ENCODE results near the gene MMRN2.
"Not testable (repeated sequence)": the region's sequence is repeated elsewhere in the genome, so short reads cannot be mapped to it uniquely, and the experiment has no call there.

Gene MMRN2

DNA sequence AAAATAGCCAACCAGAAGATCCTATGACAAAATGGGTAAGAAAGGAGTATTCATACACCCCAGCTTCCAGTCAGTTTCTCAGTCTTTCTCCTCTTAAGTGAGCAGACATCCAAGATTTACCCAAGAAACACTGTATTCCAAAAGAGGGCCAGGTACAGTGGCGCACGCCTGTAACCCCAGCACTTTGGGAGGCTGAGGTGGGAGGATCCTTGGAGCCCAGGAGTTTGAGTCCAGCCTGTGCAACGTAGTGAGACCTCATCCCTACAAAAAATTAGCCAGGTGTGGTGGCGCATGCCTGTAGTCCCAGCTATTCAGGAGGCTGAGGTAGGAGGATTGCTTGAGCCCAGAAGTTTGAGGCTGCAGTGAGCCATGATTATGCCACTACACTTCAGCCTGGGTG, 9.6 kb downstream of the MMRN2 start:
- H3K9me3 ChIP-seq (ENCODE audit: control insufficient read depth, low read length); H3K27me3 ChIP-seq (replicated peaks; ENCODE audit: control insufficient read depth, insufficient read depth, low read length, poor library complexity, severe bottlenecking); H3K36me3 ChIP-seq (ENCODE audit: control insufficient read depth, insufficient read depth, low read length); H3K4me3 ChIP-seq (ENCODE audit: insufficient read depth, low read depth, low read length, poor library complexity, severe bottlenecking); DNase-seq; H3K27ac ChIP-seq (ENCODE audit: insufficient read depth, low read length, poor library complexity, severe bottlenecking): not testable (repeated sequence)
- peaks cover 17% of the 10 kb centered on the region for H3K4me1 ChIP-seq (ENCODE audit: control insufficient read depth, insufficient read depth, low read length, poor library complexity, severe bottlenecking)

DNA sequence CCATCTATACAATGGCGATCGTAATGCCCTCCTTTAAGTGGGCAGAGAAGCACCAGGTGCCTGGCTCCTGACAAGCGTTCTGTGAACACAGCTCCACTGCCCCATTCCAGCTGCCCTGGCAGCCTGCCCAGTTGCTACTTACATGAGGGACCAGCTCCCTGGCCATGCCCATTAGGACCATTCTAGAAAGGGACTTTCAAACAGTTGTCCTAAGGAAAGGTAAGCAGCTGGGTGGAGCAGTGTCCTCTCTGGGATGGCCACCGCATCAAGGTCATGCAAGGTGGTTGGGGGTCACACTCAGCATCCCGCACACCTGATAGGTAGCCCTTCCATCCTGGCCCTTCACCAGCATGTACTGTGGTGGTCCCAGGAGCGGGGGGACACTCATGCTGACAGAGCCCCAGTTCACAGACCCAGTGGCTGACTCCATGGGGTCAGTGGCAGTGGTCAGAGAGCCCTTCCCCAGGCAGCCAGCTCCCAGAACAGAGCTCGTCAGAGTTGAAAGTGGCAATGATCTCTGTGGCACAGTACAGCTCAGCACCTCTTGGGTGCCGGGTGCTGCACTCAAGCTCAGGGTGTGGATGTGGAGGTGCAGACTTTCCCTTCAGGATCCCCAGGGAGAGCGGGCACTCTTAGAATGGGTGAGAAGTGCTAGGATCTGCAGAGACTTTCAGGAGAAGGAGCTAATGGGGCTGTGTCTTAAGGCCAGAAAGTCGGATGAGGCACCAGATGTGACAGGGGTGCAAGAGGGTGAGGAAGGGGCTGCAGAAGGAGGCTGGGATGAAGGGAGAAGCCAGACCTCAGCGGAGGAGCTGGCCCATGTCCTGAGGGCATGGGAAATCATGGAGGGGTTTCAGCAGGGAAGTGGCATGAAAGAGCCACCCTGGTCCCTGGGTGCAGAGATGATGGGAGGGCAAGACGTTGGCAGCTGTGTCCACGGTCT, 10.9 kb downstream of the MMRN2 start:
- no peaks in the 10 kb centered on the region for H3K36me3 ChIP-seq (ENCODE audit: control insufficient read depth, insufficient read depth, low read length)
- no peak for DNase-seq
- no peak overlapping the region for H3K27ac ChIP-seq (ENCODE audit: insufficient read depth, low read length, poor library complexity, severe bottlenecking)
- H3K9me3 ChIP-seq (ENCODE audit: control insufficient read depth, low read length), result no peaks in the 10 kb centered on the region
- H3K4me3 ChIP-seq (ENCODE audit: insufficient read depth, low read depth, low read length, poor library complexity, severe bottlenecking), result no peak overlapping the region
- no peaks in the 10 kb centered on the region for H3K27me3 ChIP-seq (replicated peaks; ENCODE audit: control insufficient read depth, insufficient read depth, low read length, poor library complexity, severe bottlenecking)
- H3K4me1 ChIP-seq (ENCODE audit: control insufficient read depth, insufficient read depth, low read length, poor library complexity, severe bottlenecking), result peaks cover 17% of the 10 kb centered on the region

DNA sequence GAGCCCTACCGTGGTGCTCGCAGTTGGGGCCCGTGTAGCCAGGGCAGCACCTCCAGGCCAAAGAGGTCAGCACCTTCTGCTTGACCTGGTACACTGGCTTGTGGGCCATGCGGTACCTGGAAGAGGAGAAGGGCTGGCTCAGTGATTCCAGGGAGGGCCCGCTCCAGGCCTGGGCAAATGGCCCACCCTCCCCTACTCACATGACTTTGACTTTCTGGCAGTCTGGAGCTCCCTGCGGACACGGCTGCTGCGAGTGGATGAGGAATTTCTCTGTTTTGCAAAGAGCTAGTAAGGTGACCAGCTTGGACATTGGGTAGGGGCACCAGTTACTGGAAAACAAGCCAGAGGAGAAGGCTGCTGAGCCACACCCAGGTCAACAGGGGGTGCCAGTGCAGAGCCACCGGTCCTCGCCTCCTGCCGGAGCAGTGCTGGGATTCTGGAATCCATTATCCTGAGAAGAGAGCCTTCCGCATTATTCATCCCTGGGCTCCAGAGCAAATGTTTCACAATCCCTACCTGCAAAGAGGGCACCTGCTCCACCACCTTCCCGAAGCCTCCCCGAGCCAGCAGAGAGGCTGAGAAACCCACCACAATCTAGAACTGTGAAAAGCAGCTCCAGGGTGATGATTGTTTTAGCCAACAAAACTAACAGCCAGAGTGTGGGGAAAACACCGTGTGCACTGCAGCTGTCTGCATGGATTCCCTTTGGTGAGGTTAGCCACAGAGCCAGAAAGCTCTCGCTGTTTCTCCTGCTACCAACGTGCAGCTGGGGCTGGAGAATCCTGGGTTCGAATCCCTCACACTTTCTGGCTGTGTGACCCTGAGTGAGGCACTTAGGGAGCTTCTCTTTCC, 11.8 kb downstream of the MMRN2 start:
- no peaks in the 10 kb centered on the region for H3K36me3 ChIP-seq (ENCODE audit: control insufficient read depth, insufficient read depth, low read length)
- no peaks in the 10 kb centered on the region for H3K9me3 ChIP-seq (ENCODE audit: control insufficient read depth, low read length)
- peaks cover 8% of the 10 kb centered on the region for H3K4me1 ChIP-seq (ENCODE audit: control insufficient read depth, insufficient read depth, low read length, poor library complexity, severe bottlenecking)
- H3K27me3 ChIP-seq (replicated peaks; ENCODE audit: control insufficient read depth, insufficient read depth, low read length, poor library complexity, severe bottlenecking), result no peaks in the 10 kb centered on the region
- no peak overlapping the region for H3K4me3 ChIP-seq (ENCODE audit: insufficient read depth, low read depth, low read length, poor library complexity, severe bottlenecking)
- H3K27ac ChIP-seq (ENCODE audit: insufficient read depth, low read length, poor library complexity, severe bottlenecking), result no peak overlapping the region
- no peak for DNase-seq

DNA sequence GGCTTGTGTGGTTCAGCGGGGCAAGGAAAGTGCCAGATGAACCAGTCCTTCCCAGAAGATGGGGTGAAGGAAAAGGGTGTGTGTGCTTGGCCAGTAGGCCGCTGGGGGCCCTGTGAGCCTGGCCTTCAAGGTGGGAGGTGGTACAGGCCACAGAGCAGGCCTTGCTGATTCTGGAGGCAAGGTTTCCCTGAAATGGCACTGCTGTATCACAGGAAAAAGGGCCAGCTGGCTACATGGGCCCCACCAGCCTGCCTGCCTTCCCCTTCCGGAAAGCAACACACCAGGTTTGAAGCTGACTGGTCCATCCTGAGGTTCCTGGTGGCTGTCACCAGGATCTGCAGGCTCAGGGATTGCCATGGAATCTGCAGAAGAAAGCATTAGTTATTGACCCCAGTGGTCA, 12.5 kb downstream of the MMRN2 start:
- Histone ChIP-seq H3K4me1 (ENCODE audit: control insufficient read depth, insufficient read depth, low read length, poor library complexity, severe bottlenecking) (peaks cover 2% of the 10 kb centered on the region), H3K27me3 (replicated peaks; ENCODE audit: control insufficient read depth, insufficient read depth, low read length, poor library complexity, severe bottlenecking) (no peaks in the 10 kb centered on the region), H3K27ac (ENCODE audit: insufficient read depth, low read length, poor library complexity, severe bottlenecking) (no peak overlapping the region), H3K4me3 (ENCODE audit: insufficient read depth, low read depth, low read length, poor library complexity, severe bottlenecking) (no peak overlapping the region), H3K9me3 (ENCODE audit: control insufficient read depth, low read length) (no peaks in the 10 kb centered on the region), H3K36me3 (ENCODE audit: control insufficient read depth, insufficient read depth, low read length) (no peaks in the 10 kb centered on the region)
- DNase-seq, result no peak

DNA sequence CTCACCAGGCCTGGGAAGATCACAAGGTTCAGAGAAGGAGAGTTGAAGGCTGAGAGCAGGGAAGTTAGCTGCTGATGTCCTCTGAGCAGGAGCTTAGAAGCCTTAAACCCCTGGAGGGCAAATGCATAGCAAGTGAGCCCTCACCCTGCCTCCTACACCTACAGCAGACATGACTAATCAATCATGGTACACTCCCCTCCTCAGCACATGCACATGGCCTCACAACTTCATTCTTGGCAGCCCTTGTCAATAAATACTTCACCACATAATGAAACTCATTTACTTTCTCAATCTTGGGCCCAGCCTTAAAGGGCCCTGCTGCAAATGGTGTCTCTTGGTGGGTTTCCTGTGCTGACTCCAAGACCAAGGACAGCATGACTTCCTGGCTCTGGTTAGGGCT, 12.9 kb downstream of the MMRN2 start:
- H3K27ac ChIP-seq (ENCODE audit: insufficient read depth, low read length, poor library complexity, severe bottlenecking), result no peak overlapping the region
- no peaks in the 10 kb centered on the region for H3K4me1 ChIP-seq (ENCODE audit: control insufficient read depth, insufficient read depth, low read length, poor library complexity, severe bottlenecking)
- H3K9me3 ChIP-seq (ENCODE audit: control insufficient read depth, low read length), result no peaks in the 10 kb centered on the region
- H3K4me3 ChIP-seq (ENCODE audit: insufficient read depth, low read depth, low read length, poor library complexity, severe bottlenecking), result no peak overlapping the region
- no peaks in the 10 kb centered on the region for H3K27me3 ChIP-seq (replicated peaks; ENCODE audit: control insufficient read depth, insufficient read depth, low read length, poor library complexity, severe bottlenecking)
- no peaks in the 10 kb centered on the region for H3K36me3 ChIP-seq (ENCODE audit: control insufficient read depth, insufficient read depth, low read length)
- DNase-seq, result no peak

DNA sequence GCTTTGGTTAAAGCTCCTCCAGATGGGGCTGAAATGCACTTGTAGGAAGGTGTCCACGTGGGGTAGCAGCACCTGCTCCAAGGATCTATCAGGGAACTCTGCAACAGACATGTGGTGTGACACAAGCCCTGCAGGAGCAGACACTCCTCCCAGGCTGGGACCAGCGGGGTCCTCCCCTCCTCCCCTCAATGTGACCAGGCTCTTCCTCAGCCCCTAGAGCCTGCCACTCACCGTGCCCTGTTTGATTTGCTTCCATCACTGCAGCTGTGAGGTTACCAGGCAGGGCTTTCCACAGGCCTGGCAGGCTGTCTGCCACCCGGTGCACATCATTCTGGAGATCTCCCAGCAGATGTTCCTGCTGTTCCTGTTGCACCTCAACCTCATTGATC, 13.4 kb downstream of the MMRN2 start:
- H3K27me3 ChIP-seq (replicated peaks; ENCODE audit: control insufficient read depth, insufficient read depth, low read length, poor library complexity, severe bottlenecking), result no peaks in the 10 kb centered on the region
- no peaks in the 10 kb centered on the region for H3K4me1 ChIP-seq (ENCODE audit: control insufficient read depth, insufficient read depth, low read length, poor library complexity, severe bottlenecking)

DNA sequence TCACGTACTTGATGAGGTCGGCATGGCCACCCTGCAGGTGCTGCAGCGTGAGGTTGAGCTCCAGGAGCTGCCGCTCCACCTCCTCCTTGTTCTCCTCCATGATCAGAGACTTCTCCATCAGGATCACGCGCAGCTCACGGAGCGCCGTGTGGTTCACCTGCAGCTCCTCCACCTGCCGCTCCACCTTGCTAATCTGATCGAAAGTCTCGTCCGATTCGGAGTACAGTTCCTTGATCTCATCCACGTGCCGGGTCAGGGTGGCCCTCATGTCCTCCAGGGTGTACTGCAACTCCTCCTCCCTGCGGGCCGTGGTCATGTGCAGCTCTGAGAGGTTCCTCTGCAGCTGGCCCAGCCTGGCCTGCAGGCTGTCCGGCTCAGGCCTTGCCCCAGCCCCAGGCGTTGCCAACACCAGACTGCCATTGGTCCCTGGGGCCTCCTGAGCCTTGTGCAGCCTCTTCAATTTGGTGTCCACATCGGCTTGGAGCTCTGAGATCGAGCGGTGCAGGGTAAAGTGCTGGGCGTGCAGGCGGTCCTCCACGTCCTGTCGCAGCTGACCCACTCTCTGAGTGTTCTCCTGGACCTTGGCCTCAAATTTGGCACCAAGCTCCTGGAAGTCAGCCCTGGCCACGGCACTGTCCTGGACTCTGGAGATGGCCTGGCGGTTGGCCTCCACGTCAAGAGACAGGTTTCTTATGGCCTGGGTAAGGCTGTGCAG, 13.9 kb downstream of the MMRN2 start:
- no peaks in the 10 kb centered on the region for H3K9me3 ChIP-seq (ENCODE audit: control insufficient read depth, low read length)
- no peak for DNase-seq
- H3K27me3 ChIP-seq (replicated peaks; ENCODE audit: control insufficient read depth, insufficient read depth, low read length, poor library complexity, severe bottlenecking), result no peaks in the 10 kb centered on the region
- no peaks in the 10 kb centered on the region for H3K4me1 ChIP-seq (ENCODE audit: control insufficient read depth, insufficient read depth, low read length, poor library complexity, severe bottlenecking)
- H3K4me3 ChIP-seq (ENCODE audit: insufficient read depth, low read depth, low read length, poor library complexity, severe bottlenecking), result no peak overlapping the region
- H3K27ac ChIP-seq (ENCODE audit: insufficient read depth, low read length, poor library complexity, severe bottlenecking), result no peak overlapping the region
- no peaks in the 10 kb centered on the region for H3K36me3 ChIP-seq (ENCODE audit: control insufficient read depth, insufficient read depth, low read length)

More for the DNA sequence above, 13.4 kb downstream of the MMRN2 start:
- no peaks in the 10 kb centered on the region for H3K9me3 ChIP-seq (ENCODE audit: control insufficient read depth, low read length)
- DNase-seq, result no peak
- no peaks in the 10 kb centered on the region for H3K36me3 ChIP-seq (ENCODE audit: control insufficient read depth, insufficient read depth, low read length)
- H3K27ac ChIP-seq (ENCODE audit: insufficient read depth, low read length, poor library complexity, severe bottlenecking), result no peak overlapping the region
- H3K4me3 ChIP-seq (ENCODE audit: insufficient read depth, low read depth, low read length, poor library complexity, severe bottlenecking), result no peak overlapping the region

DNA sequence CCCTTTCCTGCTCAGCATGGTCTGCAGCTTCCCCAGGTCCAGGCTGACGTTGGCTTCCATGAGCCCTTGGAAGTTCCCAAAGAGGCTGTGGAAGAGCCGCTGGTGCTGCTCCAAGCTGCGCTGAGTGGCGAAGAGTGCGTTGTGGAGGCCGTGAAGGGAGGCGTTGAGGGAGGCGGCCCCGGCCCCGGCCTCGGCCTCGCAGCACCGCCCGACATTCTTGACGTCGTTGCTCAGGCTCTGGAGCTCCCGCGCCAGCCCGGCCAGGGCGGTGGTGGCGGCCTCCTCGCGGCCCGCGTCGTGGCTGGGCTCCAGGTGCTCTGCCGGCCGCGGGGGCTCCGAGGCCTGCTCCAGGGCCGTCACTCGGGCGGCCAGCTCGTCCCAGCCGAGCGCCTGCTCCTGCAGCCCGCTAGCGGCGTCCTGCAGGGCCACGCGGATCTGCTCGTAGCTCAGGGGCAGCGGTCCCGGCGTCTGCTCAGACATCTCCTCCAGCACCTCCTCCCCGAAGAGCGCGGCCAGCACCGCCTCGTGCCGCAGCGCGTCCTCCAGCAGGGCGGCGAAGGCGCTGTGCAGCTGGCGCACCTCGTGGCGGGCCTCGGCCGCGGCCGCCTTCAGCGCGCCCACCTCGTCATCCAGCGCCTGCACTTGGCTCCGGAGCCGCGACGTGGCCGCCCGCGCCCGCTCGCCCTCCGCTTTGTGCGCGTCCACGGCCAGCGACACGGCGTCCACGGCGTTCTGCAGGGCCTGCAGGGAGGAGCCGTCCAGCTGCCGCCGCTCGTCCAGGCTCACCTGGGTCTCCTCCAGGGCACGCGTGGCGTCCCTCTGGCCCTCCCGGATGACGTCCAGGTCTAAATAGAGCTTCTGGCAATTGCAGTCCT, 14.7 kb downstream of the MMRN2 start:
- Histone ChIP-seq H3K9me3 (ENCODE audit: control insufficient read depth, low read length) (no peaks in the 10 kb centered on the region), H3K4me1 (ENCODE audit: control insufficient read depth, insufficient read depth, low read length, poor library complexity, severe bottlenecking) (no peaks in the 10 kb centered on the region), H3K4me3 (ENCODE audit: insufficient read depth, low read depth, low read length, poor library complexity, severe bottlenecking) (no peak overlapping the region), H3K27ac (ENCODE audit: insufficient read depth, low read length, poor library complexity, severe bottlenecking) (no peak overlapping the region), H3K36me3 (ENCODE audit: control insufficient read depth, insufficient read depth, low read length) (no peaks in the 10 kb centered on the region), H3K27me3 (replicated peaks; ENCODE audit: control insufficient read depth, insufficient read depth, low read length, poor library complexity, severe bottlenecking) (no peaks in the 10 kb centered on the region)
- no peak for DNase-seq

DNA sequence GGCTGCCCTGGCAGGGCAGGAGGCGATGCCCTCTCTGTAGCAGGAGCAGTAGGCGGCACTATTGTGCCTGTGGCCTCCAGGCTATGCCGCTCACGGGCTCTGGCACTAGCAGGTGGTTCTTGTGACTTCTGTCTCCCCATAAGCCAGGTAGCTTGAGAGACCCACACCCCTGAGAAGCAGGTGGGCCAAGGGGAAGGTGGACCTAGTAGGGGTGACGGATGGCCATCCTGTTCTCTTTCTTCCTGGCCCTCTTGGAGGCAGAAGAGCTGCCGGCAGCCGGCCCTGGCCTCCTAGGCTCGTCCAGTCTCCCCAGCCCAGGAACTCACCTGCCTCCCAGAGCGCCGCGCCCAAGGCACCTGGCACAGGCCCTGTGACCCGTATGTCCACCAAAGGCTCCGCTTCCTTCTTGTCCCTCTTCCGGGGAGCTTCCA, 15.4 kb downstream of the MMRN2 start:
- H3K4me3 ChIP-seq (ENCODE audit: insufficient read depth, low read depth, low read length, poor library complexity, severe bottlenecking), result no peak overlapping the region
- H3K36me3 ChIP-seq (ENCODE audit: control insufficient read depth, insufficient read depth, low read length), result no peaks in the 10 kb centered on the region
- no peaks in the 10 kb centered on the region for H3K27me3 ChIP-seq (replicated peaks; ENCODE audit: control insufficient read depth, insufficient read depth, low read length, poor library complexity, severe bottlenecking)
- no peak for DNase-seq
- H3K4me1 ChIP-seq (ENCODE audit: control insufficient read depth, insufficient read depth, low read length, poor library complexity, severe bottlenecking), result no peaks in the 10 kb centered on the region
- no peaks in the 10 kb centered on the region for H3K9me3 ChIP-seq (ENCODE audit: control insufficient read depth, low read length)
- H3K27ac ChIP-seq (ENCODE audit: insufficient read depth, low read length, poor library complexity, severe bottlenecking), result no peak overlapping the region

Measured in effector memory CD4-positive, alpha-beta T cell (primary cell).